ENCODE measurements around the gene GTPBP8.
"Not testable (repeated sequence)": the region's sequence is repeated elsewhere in the genome, so short reads cannot be mapped to it uniquely, and the experiment has no call there.

DNA sequence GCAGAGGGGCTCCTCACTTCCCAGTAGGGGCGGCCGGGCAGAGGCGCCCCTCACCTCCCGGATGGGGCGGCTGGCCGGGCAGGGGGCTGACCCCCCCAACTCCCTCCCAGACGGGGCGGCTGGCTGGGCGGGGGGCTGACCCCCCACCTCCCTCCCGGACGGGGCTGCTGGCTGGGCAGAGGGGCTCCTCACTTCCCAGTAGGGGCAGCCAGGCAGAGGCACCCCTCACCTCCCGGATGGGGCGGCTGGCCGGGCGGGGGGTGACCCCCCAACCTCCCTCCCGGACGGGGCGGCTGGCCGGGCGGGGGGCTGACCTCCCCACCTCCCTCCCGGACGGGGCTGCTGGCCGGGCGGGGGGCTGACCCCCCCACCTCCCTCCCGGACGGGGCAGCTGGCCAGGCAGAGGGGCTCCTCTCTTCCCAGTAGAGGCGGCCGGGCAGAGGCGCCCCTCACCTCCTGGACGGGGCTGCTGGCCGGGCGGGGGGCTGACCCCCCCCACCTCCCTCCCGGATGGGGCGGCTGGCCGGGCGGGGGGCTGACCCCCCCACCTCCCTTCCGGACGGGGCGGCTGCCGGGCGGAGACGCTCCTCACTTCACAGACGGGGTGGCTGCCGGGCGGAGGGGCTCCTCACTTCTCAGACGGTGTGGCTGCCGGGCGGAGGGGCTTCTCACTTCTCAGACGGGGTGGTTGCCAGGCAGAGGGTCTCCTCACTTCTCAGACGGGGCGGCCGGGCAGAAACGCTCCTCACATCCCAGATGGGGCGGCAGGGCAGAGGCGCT lies 55.6 kb downstream of the GTPBP8 start:
- not testable (repeated sequence) for TF ChIP-seq CTCF (IDR thresholded peaks at IDR 0.05; ENCODE audit: control extremely low read depth in 1 of 3, insufficient read depth in 1 of 3, low read depth in 1 of 3, low read length in 3 of 3); EP300 (IDR thresholded peaks at IDR 0.05; ENCODE audit: borderline replicate concordance in 1 of 2, low read depth in 2 of 2, low read length in 2 of 2); CEBPB (IDR thresholded peaks at IDR 0.05; ENCODE audit: low read depth, low read length); JUN (IDR thresholded peaks at IDR 0.05; ENCODE audit: low read depth, low read length); EGR1 (IDR thresholded peaks at IDR 0.05; ENCODE audit: borderline replicate concordance, low read depth, low read length); NANOG (IDR thresholded peaks at IDR 0.05; ENCODE audit: insufficient read depth, low read depth, low read length, poor library complexity, severe bottlenecking)
